Right lobe of liver (tissue), 4 donors: ENCODE measurements around the gene HPS3.

Experiments
- POLR2A ChIP-seq: fragments of 450-650 bp; IDR thresholded peaks from one replicate; pipeline ENCODE4 v1.6.1; 2017; ENCODE audit warnings: antibody characterized with exemption, mild to moderate bottlenecking
- TF ChIP-seq, protein P1 (sequence below), 4 donors: fragments of 200-600 bp in 3 of 4; fragments of 450-650 bp in 1 of 4; IDR thresholded peaks; one replicate each; pipeline versions ENCODE4 v1.5.1 to v1.8.0; 2016 to 2022; ENCODE audit warnings: antibody characterized with exemption in 4 of 4, mild to moderate bottlenecking in 2 of 4
- donor health status: DM: no; HTN: no; CAD: no.
- donor health status: DM: no; HTN: no; CAD: no.
- donor health status: DM: no; HTN: yes; CAD: no.

DNA sequence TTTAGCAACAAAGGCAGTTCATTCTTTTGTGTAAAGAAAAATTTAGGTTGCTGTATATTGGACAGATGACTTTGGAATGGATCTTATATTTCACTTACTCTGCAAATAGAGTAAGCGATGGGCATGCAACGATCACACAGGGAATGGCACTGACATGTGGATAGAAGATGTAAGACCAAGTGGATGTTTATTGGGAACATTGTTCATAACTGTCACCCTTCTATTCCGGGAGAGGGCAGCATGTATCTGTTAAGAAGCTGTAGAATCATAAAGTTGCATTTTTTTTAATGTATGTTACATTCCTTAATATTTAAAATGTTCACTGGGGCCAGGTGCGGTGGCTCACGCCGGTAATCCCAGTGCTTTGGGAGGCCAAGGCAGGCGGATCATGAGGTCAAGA is 41.2 kb downstream of the HPS3 start:
- TF ChIP-seq, protein P1, sequence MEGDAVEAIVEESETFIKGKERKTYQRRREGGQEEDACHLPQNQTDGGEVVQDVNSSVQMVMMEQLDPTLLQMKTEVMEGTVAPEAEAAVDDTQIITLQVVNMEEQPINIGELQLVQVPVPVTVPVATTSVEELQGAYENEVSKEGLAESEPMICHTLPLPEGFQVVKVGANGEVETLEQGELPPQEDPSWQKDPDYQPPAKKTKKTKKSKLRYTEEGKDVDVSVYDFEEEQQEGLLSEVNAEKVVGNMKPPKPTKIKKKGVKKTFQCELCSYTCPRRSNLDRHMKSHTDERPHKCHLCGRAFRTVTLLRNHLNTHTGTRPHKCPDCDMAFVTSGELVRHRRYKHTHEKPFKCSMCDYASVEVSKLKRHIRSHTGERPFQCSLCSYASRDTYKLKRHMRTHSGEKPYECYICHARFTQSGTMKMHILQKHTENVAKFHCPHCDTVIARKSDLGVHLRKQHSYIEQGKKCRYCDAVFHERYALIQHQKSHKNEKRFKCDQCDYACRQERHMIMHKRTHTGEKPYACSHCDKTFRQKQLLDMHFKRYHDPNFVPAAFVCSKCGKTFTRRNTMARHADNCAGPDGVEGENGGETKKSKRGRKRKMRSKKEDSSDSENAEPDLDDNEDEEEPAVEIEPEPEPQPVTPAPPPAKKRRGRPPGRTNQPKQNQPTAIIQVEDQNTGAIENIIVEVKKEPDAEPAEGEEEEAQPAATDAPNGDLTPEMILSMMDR (IDR thresholded peaks at IDR 0.05), result no peak
- TF ChIP-seq POLR2A, result no peak
